ENCODE measurements around the gene POLD4. TPM values are rescaled to one million over a fixed set of nuclear protein-coding genes. Genes with fewer than 3 reads are reported as not detected.
A peak's percentile ranks its signal among the peaks of the same experiment; 100 is the strongest.

The POLD4 gene
- total and polyA plus RNA-seq, 2 of the 13 experiments (the other 11 are each of a cell fraction or from before 2014, with no cell fraction given) = 10.5 to 27.4 TPM

DNA sequence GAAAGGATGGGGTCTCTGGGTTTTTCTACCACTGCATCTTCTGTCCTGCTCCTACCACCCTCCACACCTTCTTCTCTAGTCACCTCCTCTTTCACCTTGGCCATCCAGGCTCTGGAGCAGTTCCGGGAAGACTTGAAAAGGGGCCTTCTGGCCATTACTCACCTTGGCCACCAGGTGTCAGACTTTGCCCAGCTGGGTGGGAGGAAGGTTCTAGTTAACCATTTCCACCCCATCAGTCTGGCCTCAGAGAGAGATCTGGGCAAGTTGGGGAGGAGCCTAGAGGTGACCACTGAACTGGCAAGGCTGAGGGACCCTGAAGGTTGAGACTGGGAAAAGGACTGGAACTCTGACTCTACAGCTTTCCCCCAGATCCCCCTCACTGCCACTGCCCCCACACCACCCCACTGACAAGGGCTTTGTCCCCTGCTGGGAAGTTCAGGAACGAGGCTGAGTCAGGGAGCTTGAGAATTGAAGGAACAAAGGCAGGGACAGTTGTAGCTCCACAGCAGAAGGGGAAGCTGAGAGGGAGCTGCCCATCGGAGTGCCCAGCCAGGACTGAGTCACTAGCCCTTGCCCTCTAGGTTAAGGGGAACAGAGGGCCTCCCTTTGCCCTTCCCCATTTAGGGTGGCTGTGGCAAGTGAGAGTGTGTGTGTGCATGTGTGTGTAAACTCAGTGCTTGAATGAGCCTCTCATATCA, 3.7 kb upstream of the POLD4 start (continued):
- TF ChIP-seq ZNF280D (CRISPR knock-in tag; IDR thresholded peaks at IDR 0.05) (0 out of 2 replicates have a peak, but pooled peaks have one; percentile 19), GATAD2A (CRISPR knock-in tag; IDR thresholded peaks at IDR 0.05) (peak; percentile 76), FOXC1 (CRISPR knock-in tag; IDR thresholded peaks at IDR 0.05; ENCODE audit: borderline replicate concordance) (no peak), SOX5 (CRISPR knock-in tag; IDR thresholded peaks at IDR 0.05; ENCODE audit: borderline replicate concordance) (peak; percentile 19; the same call in 1 of the 2 replicates), RNF2 (conservative IDR thresholded peaks at IDR 0.05; ENCODE audit: low read depth) (no peak), BHLHE40 (IDR thresholded peaks at IDR 0.05; ENCODE audit: low read length) (0 out of 2 replicates have a peak, but pooled peaks have one; percentile 15), KAT8 (CRISPR knock-in tag; IDR thresholded peaks at IDR 0.05) (peak; percentile 68), TEAD3 (CRISPR knock-in tag; optimal IDR thresholded peaks at IDR 0.05; ENCODE audit: borderline replicate concordance) (peak; percentile 61), HMGXB3 (CRISPR knock-in tag; IDR thresholded peaks at IDR 0.05; ENCODE audit: borderline replicate concordance) (no peak; the same call in 1 of the 2 replicates), ZNF552 (CRISPR knock-in tag; IDR thresholded peaks at IDR 0.05; ENCODE audit: borderline replicate concordance) (no peak), ZFP1 (CRISPR knock-in tag; IDR thresholded peaks at IDR 0.05) (0 out of 2 replicates have a peak, but pooled peaks have one; percentile 52), KDM5B (CRISPR knock-in tag; IDR thresholded peaks at IDR 0.05; ENCODE audit: borderline replicate concordance) (no peak), ZNF331 (CRISPR knock-in tag; IDR thresholded peaks at IDR 0.05) (peak; percentile 47; the same call in 1 of the 2 replicates), NFKBIZ (CRISPR knock-in tag; IDR thresholded peaks at IDR 0.05) (0 out of 2 replicates have a peak, but pooled peaks have one; percentile 51), RXRB (CRISPR knock-in tag; IDR thresholded peaks at IDR 0.05; ENCODE audit: borderline replicate concordance) (peak; percentile 48; the same call in 1 of the 2 replicates), IRF2 (CRISPR knock-in tag; IDR thresholded peaks at IDR 0.05) (peak; percentile 58), XRCC5 (optimal IDR thresholded peaks at IDR 0.05; ENCODE audit: low read length) (peak; percentile 79), GATAD1 (CRISPR knock-in tag; IDR thresholded peaks at IDR 0.05) (0 out of 2 replicates have a peak, but pooled peaks have one; percentile 29)
- TF ChIP-seq, protein P1, sequence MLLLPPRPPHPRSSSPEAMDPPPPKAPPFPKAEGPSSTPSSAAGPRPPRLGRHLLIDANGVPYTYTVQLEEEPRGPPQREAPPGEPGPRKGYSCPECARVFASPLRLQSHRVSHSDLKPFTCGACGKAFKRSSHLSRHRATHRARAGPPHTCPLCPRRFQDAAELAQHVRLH (CRISPR knock-in tag; IDR thresholded peaks at IDR 0.05; ENCODE audit: borderline replicate concordance, low read depth) = peak; percentile 78; the same call in 1 of the 2 replicates
- TF ChIP-seq, protein P2, sequence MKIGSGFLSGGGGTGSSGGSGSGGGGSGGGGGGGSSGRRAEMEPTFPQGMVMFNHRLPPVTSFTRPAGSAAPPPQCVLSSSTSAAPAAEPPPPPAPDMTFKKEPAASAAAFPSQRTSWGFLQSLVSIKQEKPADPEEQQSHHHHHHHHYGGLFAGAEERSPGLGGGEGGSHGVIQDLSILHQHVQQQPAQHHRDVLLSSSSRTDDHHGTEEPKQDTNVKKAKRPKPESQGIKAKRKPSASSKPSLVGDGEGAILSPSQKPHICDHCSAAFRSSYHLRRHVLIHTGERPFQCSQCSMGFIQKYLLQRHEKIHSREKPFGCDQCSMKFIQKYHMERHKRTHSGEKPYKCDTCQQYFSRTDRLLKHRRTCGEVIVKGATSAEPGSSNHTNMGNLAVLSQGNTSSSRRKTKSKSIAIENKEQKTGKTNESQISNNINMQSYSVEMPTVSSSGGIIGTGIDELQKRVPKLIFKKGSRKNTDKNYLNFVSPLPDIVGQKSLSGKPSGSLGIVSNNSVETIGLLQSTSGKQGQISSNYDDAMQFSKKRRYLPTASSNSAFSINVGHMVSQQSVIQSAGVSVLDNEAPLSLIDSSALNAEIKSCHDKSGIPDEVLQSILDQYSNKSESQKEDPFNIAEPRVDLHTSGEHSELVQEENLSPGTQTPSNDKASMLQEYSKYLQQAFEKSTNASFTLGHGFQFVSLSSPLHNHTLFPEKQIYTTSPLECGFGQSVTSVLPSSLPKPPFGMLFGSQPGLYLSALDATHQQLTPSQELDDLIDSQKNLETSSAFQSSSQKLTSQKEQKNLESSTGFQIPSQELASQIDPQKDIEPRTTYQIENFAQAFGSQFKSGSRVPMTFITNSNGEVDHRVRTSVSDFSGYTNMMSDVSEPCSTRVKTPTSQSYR (CRISPR knock-in tag; IDR thresholded peaks at IDR 0.05; ENCODE audit: borderline replicate concordance) = 0 out of 2 replicates have a peak, but pooled peaks have one; percentile 12
